ENCODE data around the gene NUDCD3.

- TF ChIP-seq, protein P1, sequence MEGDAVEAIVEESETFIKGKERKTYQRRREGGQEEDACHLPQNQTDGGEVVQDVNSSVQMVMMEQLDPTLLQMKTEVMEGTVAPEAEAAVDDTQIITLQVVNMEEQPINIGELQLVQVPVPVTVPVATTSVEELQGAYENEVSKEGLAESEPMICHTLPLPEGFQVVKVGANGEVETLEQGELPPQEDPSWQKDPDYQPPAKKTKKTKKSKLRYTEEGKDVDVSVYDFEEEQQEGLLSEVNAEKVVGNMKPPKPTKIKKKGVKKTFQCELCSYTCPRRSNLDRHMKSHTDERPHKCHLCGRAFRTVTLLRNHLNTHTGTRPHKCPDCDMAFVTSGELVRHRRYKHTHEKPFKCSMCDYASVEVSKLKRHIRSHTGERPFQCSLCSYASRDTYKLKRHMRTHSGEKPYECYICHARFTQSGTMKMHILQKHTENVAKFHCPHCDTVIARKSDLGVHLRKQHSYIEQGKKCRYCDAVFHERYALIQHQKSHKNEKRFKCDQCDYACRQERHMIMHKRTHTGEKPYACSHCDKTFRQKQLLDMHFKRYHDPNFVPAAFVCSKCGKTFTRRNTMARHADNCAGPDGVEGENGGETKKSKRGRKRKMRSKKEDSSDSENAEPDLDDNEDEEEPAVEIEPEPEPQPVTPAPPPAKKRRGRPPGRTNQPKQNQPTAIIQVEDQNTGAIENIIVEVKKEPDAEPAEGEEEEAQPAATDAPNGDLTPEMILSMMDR (IDR thresholded peaks at IDR 0.05; ENCODE audit: insufficient read depth, low read depth, low read length): no peak
- no peak for TF ChIP-seq EZH2 (IDR thresholded peaks at IDR 0.05; ENCODE audit: insufficient read depth, low read length)
Measured at GRCh38 chr7:44375236-44375699, 115.2 kb downstream of the NUDCD3 start.
